HG03521 (cell line): Measurements from ENCODE around the gene UPB1.
"Not testable (repeated sequence)": the region's sequence is repeated elsewhere in the genome, so short reads cannot be mapped to it uniquely, and the experiment has no call there.

Experiments
- ATAC-seq: cut with Tn5 transposase; IDR thresholded peaks from one replicate; pipeline ENCODE4 v1.9.1; 2021; ENCODE audit warnings: mild to moderate bottlenecking, moderate library complexity; ENCODE audit not compliant: unreplicated experiment

The UPB1 gene

DNA sequence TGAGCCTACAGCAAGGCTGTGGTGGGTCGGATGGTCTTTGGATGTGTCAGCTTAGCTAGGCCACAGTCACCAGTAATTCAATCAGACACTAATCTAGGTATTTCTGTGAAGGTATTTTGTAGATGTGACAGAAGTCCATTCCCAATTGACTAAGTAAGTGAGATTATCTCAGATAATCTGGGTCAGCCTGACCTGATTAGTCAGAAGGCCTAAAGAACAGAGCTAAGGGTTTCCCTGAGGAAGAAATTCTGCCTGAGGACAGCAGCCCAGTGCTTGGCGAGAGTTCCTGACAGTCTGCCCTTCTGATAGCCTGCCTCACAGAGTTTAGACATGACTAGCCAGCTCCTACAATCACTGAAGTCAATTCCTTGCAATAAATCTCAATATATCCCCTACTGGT lies 31.1 kb downstream of the UPB1 start:
- no peak for ATAC-seq

GRCh38 chr22:24529898-24530297 lies 34.8 kb downstream of the UPB1 start:
- no peak for ATAC-seq

GRCh38 chr22:24530968-24531367 lies 35.8 kb downstream of the UPB1 start:
- ATAC-seq: not testable (repeated sequence)

DNA sequence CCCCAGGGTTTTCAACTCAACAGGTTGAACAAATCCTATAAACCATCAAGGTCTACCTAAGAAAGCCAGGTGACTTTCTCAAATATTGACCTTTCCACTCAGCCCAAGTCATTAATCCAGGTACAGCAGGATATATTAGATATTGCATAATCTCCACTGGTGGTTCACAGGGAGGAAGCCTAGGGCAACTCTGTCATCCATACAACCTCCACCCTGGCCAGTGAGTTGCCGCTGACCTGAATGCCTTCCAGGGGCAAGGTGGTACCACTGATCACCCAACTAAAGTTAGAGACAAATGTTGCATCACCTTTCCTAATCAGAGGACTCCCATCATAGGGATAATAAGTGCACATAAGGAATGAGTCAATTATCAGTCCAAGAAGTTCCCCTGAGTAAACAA lies 36.9 kb downstream of the UPB1 start:
- no peak for ATAC-seq

DNA sequence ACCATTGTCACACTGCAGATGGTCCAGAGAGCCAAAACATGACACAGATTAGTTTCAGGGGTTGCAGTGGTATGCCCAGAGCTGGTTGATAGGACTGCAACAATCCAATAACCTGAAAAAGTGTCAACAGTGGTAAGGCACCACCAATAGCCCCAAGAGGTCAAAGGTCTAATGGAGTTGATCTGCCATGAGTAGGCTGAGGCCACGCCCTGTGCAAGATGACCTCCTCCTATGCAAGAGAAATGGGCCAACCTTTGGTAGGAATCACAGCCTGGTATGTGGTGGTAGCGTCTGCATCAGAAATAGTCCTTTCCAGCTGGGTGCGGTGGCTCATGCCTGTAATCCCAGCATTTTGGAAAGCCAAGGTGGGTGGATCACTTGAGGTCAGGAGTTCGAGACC lies 40.2 kb downstream of the UPB1 start:
- ATAC-seq: no peak

DNA sequence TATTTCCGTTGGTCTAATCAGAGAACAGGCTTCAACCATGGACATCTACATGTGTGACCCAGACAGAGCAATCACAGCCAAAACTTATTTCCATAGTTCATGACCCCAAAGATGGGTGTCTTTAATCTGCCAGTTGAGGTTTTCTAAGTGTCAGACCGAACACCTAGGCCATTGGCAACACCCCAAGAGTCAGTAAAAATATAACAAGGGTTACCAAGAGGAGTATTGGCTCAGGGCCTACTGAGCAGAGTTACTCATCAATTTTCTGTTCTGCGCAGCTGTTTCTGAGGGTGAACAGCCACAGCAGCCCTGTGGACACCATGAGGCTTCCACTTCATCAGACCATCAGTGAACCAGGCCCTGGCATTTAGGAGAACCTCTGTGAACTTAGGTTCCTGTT lies 41.0 kb downstream of the UPB1 start:
- ATAC-seq: no peak

GRCh38 chr22:24540470-24540869 lies 45.3 kb downstream of the UPB1 start:
- no peak for ATAC-seq

- ATAC-seq: no peak
Observed at GRCh38 chr22:24541681-24542515, 46.8 kb downstream of the UPB1 start.

DNA sequence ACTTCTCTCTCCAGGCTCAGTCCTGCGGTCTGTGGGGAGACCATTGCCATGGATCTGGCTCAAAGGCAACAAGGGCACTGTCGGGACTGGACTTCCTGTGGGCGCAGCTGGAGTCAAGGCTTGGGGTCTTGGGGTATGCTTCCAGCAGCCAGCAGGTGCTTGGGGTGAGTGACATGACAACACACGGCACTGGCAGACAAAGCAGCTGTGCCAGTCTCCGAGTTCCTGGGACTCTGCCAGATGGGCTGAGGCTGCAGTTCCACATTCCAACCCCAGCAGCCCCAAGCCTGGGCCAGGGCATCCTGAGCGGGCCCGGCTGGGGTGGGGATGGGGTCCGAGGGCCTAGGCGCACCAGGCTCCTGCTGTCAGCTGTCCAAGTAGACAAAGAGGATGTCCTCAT lies 47.5 kb downstream of the UPB1 start:
- ATAC-seq: no peak

GRCh38 chr22:24543185-24543601 lies 48.1 kb downstream of the UPB1 start:
- ATAC-seq: no peak

- no peak for ATAC-seq
Observed at GRCh38 chr22:24543679-24544243, 48.6 kb downstream of the UPB1 start.

DNA sequence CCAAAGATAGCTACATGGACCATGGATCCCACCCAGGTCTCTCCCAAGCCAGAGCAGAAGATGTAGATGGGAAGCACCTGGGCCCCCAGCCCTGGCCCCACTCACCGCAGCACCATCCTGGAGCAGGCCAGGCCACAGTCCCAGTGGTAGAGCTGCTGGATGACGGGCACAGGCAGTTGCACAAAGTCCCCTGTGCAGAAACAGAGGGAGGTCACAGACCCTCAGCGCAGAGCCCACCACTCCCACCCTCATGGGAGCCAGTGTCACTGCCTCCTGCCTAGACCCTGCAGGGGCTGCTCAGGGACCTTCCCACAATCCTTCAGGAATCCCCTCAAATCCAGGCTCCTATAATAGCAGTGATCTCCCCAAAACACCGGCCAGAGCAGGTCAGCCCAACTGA lies 53.7 kb downstream of the UPB1 start:
- no peak for ATAC-seq

- no peak for ATAC-seq
Observed at GRCh38 chr22:24550028-24550901, 55.1 kb downstream of the UPB1 start.

GRCh38 chr22:24550902-24551435 lies 55.8 kb downstream of the UPB1 start:
- ATAC-seq: no peak

- not testable (repeated sequence) for ATAC-seq
Observed at GRCh38 chr22:24552503-24553286, 57.6 kb downstream of the UPB1 start.

DNA sequence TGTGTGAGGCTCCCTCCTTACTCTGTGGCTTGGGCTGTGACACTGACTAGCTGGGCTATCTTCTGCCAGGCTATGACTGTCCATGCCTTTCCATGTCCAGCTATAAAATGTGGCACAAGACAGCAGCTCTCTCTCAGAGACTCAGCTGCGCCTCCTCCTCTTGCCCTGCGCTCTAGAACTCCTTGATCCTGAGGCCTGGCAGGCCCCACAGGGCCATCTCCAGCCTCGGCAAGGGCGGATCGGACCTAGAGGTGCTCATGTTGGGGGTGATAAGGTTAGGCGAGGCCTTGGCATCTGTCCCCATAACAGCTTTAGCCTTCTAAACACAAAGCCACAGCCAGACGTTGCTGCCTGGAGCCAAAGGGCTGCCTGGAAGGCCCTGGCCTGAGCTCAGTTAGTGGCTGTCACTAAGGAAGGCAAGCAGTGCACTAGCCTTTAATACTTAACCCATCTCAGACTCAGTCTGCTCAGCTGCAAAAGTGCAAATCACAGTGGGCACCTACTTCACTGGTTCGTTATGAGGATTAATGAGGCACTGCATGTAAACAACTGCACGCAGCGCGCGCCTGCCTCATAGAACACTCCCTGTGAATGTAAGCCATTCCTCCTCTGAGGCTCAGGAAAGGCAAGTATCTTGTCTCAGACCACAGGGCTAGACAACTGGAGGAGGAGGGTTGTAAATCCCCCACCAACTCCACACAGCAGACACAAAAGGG lies 58.6 kb downstream of the UPB1 start:
- ATAC-seq: no peak

DNA sequence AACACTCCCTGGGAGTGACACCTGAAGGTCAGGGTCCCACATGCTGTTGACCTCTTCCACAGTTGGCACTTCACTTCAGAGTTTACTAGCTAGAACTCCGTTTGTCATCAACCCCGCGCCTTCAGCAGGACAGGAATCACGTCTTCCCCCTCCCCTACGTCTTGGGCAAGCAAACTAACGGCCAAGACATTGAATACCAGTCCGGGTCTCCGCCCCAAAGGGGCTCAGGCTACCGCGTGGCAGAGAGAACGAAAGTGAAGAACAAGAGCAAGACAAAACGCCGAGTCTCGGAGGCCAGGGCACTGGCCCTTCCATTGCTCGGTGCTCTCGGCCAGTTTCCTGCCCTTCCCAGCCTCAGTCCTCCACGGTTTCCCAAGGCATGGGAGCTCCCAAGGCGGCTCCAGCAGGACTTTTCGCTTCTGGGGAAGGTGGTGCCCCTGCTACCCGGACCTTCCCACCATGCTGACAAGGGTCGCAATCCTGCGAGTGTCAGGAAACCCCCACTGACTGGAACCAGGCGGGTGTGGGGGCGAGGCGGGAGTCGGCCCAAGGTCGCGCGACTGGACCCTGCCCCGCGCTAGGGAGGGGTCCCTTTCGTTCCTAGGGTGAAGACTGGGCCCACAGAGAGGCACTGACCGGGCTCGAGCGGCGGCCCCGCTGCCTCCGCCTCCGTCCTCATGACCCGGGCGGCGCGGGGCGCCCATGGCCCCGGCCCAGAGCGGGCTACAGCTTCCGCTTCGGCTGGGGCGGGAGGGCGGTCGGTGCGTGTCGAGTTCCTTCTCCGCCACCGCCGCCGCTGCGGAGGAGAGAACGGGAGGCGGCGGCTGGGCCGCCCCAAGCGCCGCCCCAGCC lies 59.4 kb downstream of the UPB1 start, which contains the start of gene GUCD1:
Gene GUCD1 (minus strand): TSS at position 826 of the 852 bp plus-strand sequence. CDS start 147 bp downstream, at position 679.
- no peak for ATAC-seq

DNA sequence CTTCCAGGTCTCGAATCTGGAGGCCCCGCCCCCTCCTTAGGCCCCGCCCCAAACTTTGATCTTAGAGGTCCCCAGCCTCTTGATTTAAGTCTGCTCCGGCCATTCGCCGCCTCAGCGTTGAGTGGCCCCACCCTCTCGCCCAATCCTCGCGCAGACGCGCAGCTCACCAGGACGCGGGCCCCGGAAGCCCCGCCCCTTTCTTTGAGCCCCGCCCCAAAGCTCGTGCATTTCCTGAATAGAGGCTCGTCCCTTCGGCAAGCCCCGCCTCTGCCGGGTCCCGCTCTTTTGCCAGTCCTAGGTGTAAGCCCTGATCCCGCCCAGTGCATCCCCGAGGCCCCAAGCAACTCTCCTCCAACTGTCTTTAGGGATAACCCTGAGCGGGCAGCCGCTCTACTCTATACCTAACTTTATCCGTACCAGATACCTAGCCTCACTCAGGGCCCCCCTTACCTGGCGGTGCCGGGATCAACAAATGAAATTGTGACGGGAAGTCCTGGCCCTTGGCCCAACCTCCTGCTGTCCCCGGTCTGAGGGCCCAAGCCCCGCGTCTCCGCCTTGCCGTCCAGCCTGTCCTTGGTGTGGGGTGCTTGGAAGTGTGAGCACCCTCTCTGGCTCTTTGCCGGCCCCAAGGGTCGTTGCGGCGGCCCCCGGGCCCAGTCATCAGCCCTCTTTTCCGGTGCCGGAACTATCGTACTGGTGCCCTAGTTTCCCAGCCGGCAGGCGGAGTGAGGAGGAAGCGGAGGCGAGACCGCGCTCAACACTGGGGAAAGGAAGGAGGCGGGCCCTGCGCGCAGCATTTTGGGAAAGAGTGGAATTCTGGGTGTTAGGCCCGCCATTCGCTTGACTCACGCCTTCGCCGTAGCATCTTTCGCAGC lies 60.3 kb downstream of the UPB1 start, which contains the start of gene SNRPD3:
Gene SNRPD3 (plus strand): TSS at position 835 of the 875 bp plus-strand sequence. CDS start 1,676 bp downstream, outside the sequence.
- ATAC-seq: peak; percentile 76
